M059J (cell line): Measurements from ENCODE around the gene CYSRT1. TPM values are rescaled to one million over a fixed set of nuclear protein-coding genes. Genes with fewer than 3 reads are reported as not detected.

Source experiments
- DNase-seq: peaks from one replicate; pipeline ENCODE4 v3.0.0-alpha.2; 2012; ENCODE audit warnings: low read depth
- total RNA-seq: library from RNA; depleted of rRNA; stranded (reverse); fragments of >200 nt; shearing (Covaris generic); gene quantifications from 2 replicates; pipeline ENCODE4 v1.2.3, GENCODE V29; 2014; rRNA removed

Gene CYSRT1
- 0.44 and 1.0 TPM in 2 replicates for total RNA-seq

GRCh38 chr9:137224830-137225694 is at the start of gene CYSRT1:
Gene CYSRT1, plus strand, starts transcription at chr9:137225174. Its CDS starts 448 bp downstream, at chr9:137225622.
- no peak for DNase-seq

GRCh38 chr9:137175345-137175961 is 49.5 kb upstream of the CYSRT1 start:
- no peak for DNase-seq

- peak; percentile 38 for DNase-seq
Observed at GRCh38 chr9:137176302-137177182, 48.4 kb upstream of the CYSRT1 start.

GRCh38 chr9:137178201-137178938 is 46.6 kb upstream of the CYSRT1 start:
- DNase-seq, result peak; percentile 60

- no peak for DNase-seq
Observed at GRCh38 chr9:137178939-137179630, 45.9 kb upstream of the CYSRT1 start.

DNA sequence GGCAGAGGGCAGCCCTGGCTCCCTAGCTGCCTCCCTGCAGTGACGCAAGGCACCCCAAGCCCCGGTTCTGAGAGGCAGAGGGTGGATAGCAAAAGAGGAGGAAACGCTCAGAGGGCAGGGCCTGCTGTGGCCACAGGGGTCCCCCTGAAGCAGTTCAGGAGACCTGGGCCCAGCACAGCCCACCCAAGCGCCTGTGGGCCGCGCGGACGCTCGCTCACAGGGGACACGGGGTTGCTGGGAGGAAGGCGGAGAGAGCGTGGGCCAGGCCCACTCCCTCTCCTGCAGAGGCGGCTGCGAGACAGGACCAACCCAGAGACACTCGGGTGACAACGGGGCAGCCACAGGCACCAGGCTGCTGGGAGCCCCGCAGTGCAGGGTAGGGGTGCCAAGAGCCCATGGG is 45.2 kb upstream of the CYSRT1 start:
- DNase-seq, result no peak

GRCh38 chr9:137180491-137180890 is 44.5 kb upstream of the CYSRT1 start:
- no peak for DNase-seq

DNA sequence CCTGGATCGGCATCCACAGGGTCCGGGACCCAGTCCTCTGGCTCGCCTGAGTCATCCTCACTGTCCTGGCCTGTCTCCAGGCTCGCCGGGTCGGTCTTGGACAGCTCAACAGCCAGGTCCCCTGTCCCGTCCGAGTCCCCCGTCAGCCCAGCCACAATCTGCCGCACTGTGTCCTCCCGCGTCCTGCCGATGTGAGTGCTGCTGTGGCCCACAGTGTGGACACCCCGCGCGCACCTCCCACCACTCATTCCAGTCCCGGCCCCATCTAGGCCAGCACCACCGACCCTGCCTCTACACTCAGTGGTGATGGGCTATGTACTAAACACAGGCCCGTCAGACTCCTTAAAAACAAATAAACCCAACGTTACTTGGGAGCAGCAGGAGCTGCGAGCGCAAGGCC is 43.3 kb upstream of the CYSRT1 start:
- DNase-seq, result no peak

DNA sequence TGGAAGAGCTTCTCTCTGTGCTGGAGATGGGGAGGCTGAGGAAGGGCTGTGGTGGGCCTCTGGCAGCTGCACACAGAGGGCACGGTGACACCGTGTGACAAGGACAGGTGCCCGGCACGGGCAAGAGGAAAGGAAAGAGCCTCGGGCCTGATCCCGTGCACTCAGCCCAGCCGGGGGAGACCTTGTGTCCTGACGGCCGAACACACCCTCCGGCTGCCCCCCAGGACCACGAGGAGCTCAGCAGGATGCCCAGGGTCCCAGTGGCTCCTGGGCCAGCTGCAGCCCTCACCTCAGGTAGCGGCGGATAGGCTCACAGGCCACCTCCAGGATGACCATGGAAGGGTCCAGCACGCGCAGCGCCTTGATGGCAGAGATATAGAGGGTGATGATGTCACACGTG is 42.1 kb upstream of the CYSRT1 start:
- DNase-seq, result no peak

- no peak for DNase-seq
Observed at GRCh38 chr9:137183980-137184595, 40.9 kb upstream of the CYSRT1 start.

DNA sequence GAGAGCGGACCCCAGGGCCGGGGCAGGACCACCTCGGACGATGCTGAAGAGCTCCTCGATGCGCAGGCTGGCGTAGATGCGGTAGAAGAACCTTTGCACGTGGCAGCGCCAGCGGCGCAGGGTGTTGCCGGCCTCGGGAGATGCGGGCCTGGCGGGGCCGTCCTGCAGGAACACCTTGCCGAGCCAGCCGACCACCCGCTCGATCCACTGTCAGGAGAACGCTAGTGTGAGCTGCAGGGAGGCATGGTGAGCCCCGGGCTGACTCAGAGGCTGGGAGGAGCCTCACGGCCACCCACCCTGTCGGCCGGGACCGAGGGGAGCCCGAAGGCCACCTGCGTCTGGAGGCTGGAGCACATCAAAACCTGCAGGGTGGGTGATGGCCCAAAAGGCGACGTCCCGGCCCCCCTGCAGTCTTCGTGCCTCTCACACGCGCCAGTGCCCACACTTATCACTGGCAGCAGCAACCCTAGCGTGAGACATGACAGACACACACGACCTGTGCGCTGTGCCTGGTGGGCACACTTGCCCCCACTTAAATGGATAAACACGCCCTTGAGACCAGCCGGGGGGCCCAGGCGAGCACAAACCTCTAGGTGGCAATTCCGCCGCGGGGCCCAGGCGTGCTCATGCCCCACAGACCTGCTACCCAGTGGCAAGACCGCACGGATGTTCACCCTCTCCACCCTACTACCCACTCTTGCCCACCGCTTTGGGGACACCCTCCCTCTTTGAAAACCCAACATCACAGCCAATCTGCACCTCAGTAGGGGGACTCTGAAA is 39.9 kb upstream of the CYSRT1 start:
- no peak for DNase-seq

GRCh38 chr9:137185921-137186320 is 39.1 kb upstream of the CYSRT1 start:
- DNase-seq, result no peak

GRCh38 chr9:137186385-137186784 is 38.6 kb upstream of the CYSRT1 start:
- no peak for DNase-seq

DNA sequence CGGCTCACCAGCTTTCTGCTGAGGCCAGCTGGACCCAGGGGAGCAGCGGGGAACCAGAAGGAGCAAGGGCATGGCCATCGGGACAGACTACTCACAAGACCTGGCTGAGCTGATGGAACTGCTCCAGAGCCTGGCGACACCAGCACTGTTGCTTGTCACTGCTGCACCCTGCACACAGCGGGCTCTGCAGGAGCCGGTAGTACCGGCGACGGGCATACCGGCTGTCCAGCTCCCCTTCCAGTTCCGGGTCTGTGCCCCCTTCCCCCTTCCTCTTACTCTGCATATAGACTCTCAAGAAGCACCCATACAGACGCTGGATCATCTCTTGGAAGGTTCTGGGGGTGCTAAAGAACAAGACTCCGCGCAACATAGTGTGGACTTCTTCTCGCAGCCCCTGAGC is 37.6 kb upstream of the CYSRT1 start:
- no peak for DNase-seq

DNA sequence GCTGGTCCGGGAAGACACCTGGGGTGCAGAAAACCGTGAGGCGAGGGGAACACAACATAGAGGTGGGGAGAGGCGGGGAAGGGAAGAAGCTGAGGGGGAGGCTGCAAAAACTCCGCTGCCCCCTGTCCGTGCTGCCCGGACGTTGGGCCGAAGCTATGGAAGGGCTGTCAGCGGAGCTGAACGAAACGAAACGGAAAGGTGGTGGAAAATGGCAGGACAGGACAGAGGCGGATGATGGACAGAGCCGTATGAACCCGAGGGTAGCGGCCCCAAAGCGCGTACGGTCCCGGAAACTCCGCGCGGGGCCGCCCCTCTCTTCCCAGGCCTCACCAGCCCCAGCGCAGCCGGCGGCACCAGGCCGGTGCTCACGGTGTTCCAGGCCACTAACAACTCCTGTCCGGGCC is 36.9 kb upstream of the CYSRT1 start:
- DNase-seq, result no peak

- peak; percentile 91 for DNase-seq
Observed at GRCh38 chr9:137188490-137189296, 36.3 kb upstream of the CYSRT1 start, which contains the start of the genes ANAPC2 and SSNA1. Gene ANAPC2, minus strand, starts transcription at chr9:137188560. Its CDS starts 28 bp downstream, at chr9:137188532. Gene SSNA1, plus strand, starts transcription at chr9:137188676. Its CDS starts 51 bp downstream, at chr9:137188727.

GRCh38 chr9:137189297-137190295 is 35.4 kb upstream of the CYSRT1 start:
- DNase-seq, result no peak
